B cell (primary cell): Measurements from ENCODE around the gene PPP6R2. TPM values are rescaled to one million over a fixed set of nuclear protein-coding genes. Genes with fewer than 3 reads are reported as not detected.

Experiments used
- ATAC-seq: fragments of 200-7000 bp; cut with Tn5 transposase; one replicate; pipeline ENCODE4 v1.10.0; 2021; ENCODE audit warnings: low read depth, mild to moderate bottlenecking, moderate number of reproducible peaks, moderate library complexity
- CTCF ChIA-PET: fragments of 350-600 bp; sonication (Branson Sonifier 250); formaldehyde crosslinking; loops from one replicate; lab custom pipeline; 2021; ENCODE audit warnings: antibody characterized with exemption, inconsistent platforms; lab: Charles Lee
- POLR2A ChIA-PET: fragments of 350-600 bp; sonication (Branson Sonifier 250); formaldehyde crosslinking; loops from one replicate; lab custom pipeline; 2021; ENCODE audit warnings: antibody characterized with exemption; lab: Charles Lee
- DNase-seq: peaks from one replicate; pipeline ENCODE4 v3.0.0; 2013
- H2AFZ ChIP-seq: 2 replicates; pipeline ENCODE4 v1.6.1; 2012; ENCODE audit warnings: mild to moderate bottlenecking, low read depth, low read length; ENCODE audit not compliant: insufficient read depth, poor library complexity, severe bottlenecking
- H3K27ac ChIP-seq, 2 donors: 1 replicate in 1 of 2; 2 replicates in 1 of 2; pipeline ENCODE4 v1.5.1; 2012 to 2013; ENCODE audit warnings: low read length in 2 of 2, mild to moderate bottlenecking in 2 of 2, moderate library complexity in 1 of 2
- H3K27me3 ChIP-seq, 4 experiments: fragments of 200-600 bp in 1 of 4; sonication (generic) in 1 of 4; replicated peaks in 1 of 4; 1 replicate in 2 of 4; 2 replicates in 2 of 4; pipeline versions ENCODE4 v1.6.1 to v1.7.0; 2013 to 2016; ENCODE audit warnings: low read length in 3 of 4, mild to moderate bottlenecking in 2 of 4, mixed read lengths in 1 of 4, moderate library complexity in 1 of 4; ENCODE audit not compliant: insufficient read depth in 4 of 4, control insufficient read depth in 3 of 4; ENCODE audit errors: control extremely low read depth in 1 of 4
- H3K36me3 ChIP-seq, 2 experiments: replicated peaks in 1 of 2; 1 replicate in 1 of 2; 2 replicates in 1 of 2; pipeline versions ENCODE4 v1.6.1 to v1.7.1; 2013; ENCODE audit warnings: low read length in 1 of 2; ENCODE audit not compliant: insufficient read depth in 2 of 2, control insufficient read depth in 1 of 2; ENCODE audit errors: control extremely low read depth in 1 of 2, extremely low read depth in 1 of 2
- H3K4me1 ChIP-seq, 2 donors: fragments of 200-600 bp in 1 of 2; sonication (generic) in 1 of 2; 1 replicate in 1 of 2; 2 replicates in 1 of 2; pipeline versions ENCODE4 v1.5.1 to v1.6.1; 2013 to 2017; ENCODE audit warnings: low read length in 2 of 2; ENCODE audit not compliant: control insufficient read depth in 2 of 2, insufficient read depth in 2 of 2
- H3K4me2 ChIP-seq: replicated peaks from 2 replicates; pipeline ENCODE3; 2012; ENCODE audit warnings: mild to moderate bottlenecking, low read depth, low read length; ENCODE audit not compliant: poor library complexity, severe bottlenecking
- H3K4me3 ChIP-seq, 5 experiments: fragments of 200-600 bp in 1 of 5; sonication (generic) in 1 of 5; 1 replicate in 3 of 5; 2 replicates in 2 of 5; pipeline versions ENCODE4 v1.5.1 to v1.7.0; 2011 to 2016; ENCODE audit warnings: low read length in 4 of 5, mild to moderate bottlenecking in 4 of 5, low read depth in 2 of 5, control low read depth in 1 of 5, moderate library complexity in 1 of 5; ENCODE audit not compliant: insufficient read depth in 1 of 5; ENCODE audit errors: control extremely low read depth in 1 of 5, extremely low read depth in 1 of 5
- H3K79me2 ChIP-seq: fragments of 200-600 bp; sonication (generic); one replicate; pipeline ENCODE4 v1.6.0; 2016; ENCODE audit warnings: low read length; ENCODE audit not compliant: control insufficient read depth, insufficient read depth
- H3K9ac ChIP-seq: fragments of 200-600 bp; sonication (generic); 2 replicates; pipeline ENCODE4 v1.6.1; 2017; ENCODE audit warnings: mild to moderate bottlenecking, low read length, moderate library complexity
- H3K9me3 ChIP-seq, 3 donors: one replicate each; pipeline versions ENCODE4 v1.6.1 to v1.7.1; 2013; ENCODE audit warnings: low read length in 2 of 3; ENCODE audit not compliant: control insufficient read depth in 2 of 3, insufficient read depth in 1 of 3; ENCODE audit errors: control extremely low read depth in 1 of 3
- H4K20me1 ChIP-seq: 2 replicates; pipeline ENCODE4 v1.6.0; 2012; ENCODE audit warnings: mild to moderate bottlenecking, low read length; ENCODE audit not compliant: insufficient read depth, control insufficient read depth, poor library complexity, severe bottlenecking
- H3K27ac Mint-ChIP-seq: one replicate; pipeline ENCODE4 v1.8.0; 2021; ENCODE audit warnings: mixed read lengths
- H3K27me3 Mint-ChIP-seq: one replicate; pipeline ENCODE4 v1.8.0; 2021; ENCODE audit warnings: mixed read lengths
- H3K4me1 Mint-ChIP-seq: one replicate; pipeline ENCODE4 v1.8.0; 2021; ENCODE audit warnings: mixed read lengths
- H3K4me3 Mint-ChIP-seq: one replicate; pipeline ENCODE4 v1.8.0; 2021; ENCODE audit warnings: mixed read lengths
- H3K9me3 Mint-ChIP-seq: one replicate; pipeline ENCODE4 v1.8.0; 2022; ENCODE audit warnings: mixed read lengths; ENCODE audit not compliant: insufficient read depth
- CTCF ChIP-seq: fragments of 200-600 bp; IDR thresholded peaks from one replicate; pipeline ENCODE4 v1.8.0; 2022; ENCODE audit warnings: antibody characterized with exemption, mild to moderate bottlenecking
- EZH2 ChIP-seq: IDR thresholded peaks from 2 replicates; pipeline ENCODE4 v1.6.1; 2012; ENCODE audit warnings: borderline replicate concordance, low read depth, mild to moderate bottlenecking, moderate library complexity, low read length; ENCODE audit not compliant: insufficient read depth, poor library complexity, severe bottlenecking
- WGBS: methylation state at CpG from one replicate; pipeline ENCODE4 v1.1.5; 2013; ENCODE audit warnings: missing lambda C conversion rate; ENCODE audit not compliant: insufficient coverage; 5-methylcytosine and 5-hydroxymethylcytosine counted together
- intact Hi-C: fragments of 100-400 bp; cut with micrococcal nuclease; formaldehyde crosslinking; loops from one replicate; pipeline ENCODE4 v1.10.0; 2022
- polyA plus RNA-seq: library from polyadenylated mRNA; depleted of rRNA; stranded (reverse); fragments of >200 nt; gene quantifications from 2 replicates; pipeline ENCODE4 v1.2.3, GENCODE V29; 2012
- total RNA-seq, 2 donors: library from RNA; stranded (reverse); fragments of 120-200 nt in 1 of 2; gene quantifications; 1 replicate in 1 of 2; 2 replicates in 1 of 2; pipeline versions ENCODE4 v1.2.3 to v1.2.4, GENCODE V29; 2013 to 2022

PPP6R2 gene
- total and polyA plus RNA-seq, 2 donors (not counting 1 experiment from before 2014, with no cell fraction given) = 91.4 to 98.7 TPM

- Histone ChIP-seq H3K9ac (peak overlapping the region; percentile 87), H3K4me2 (peak overlapping the region; percentile 99), H3K27ac (no peak overlapping the region), H4K20me1 (peaks cover 36% of the 10 kb centered on the region), H3K27me3 (peaks cover 0 to 2% (median 0%) of the 10 kb centered on the region in 4 experiments), H3K9me3 (no peaks in the 10 kb centered on the region), H3K4me1 (peaks cover 39 to 43% of the 10 kb centered on the region in 2 donors), H3K36me3 (peaks cover 0 to 5% of the 10 kb centered on the region in 2 experiments), H3K79me2 (peaks cover 49% of the 10 kb centered on the region), H3K4me3 (peak overlapping the region in 1 of 5 experiments; percentile 72), H2AFZ (peak overlapping the region; percentile 95)
- ATAC-seq = no peak
- peak overlapping the region; percentile 71 for H3K27ac Mint-ChIP-seq
- ChIA-PET CTCF (interaction anchor here (3.5 kb wide), 1 partner anchor 22 kb away, joined by 12 read pairs; no protein-coding TSS in a partner anchor), POLR2A (no interaction called here)
- TF ChIP-seq CTCF = no peak
- TF ChIP-seq EZH2 = no peak
- intact Hi-C loops = loop anchor here (1.0 to 10.0 kb wide), 2 partner anchors 145 to 541 kb away; no protein-coding TSS in a partner anchor
- peak overlapping the region; percentile 74 for H3K4me3 Mint-ChIP-seq
- no peak for DNase-seq
- H3K9me3 Mint-ChIP-seq = no peaks in the 10 kb centered on the region
- peaks cover 46% of the 10 kb centered on the region for H3K4me1 Mint-ChIP-seq
- WGBS = 80% methylated on average over 3 of the region's 6 CpGs
- H3K27me3 Mint-ChIP-seq = peaks cover 4% of the 10 kb centered on the region
Measured at GRCh38 chr22:50475652-50476002, 132.5 kb downstream of the PPP6R2 start.

GRCh38 chr22:50476868-50477267, 133.7 kb downstream of the PPP6R2 start:
- CTCF ChIA-PET = interaction anchor here (3.5 kb wide), 1 partner anchor 21 kb away, joined by 12 read pairs; no protein-coding TSS in a partner anchor
- Histone ChIP-seq H3K9ac (no peak overlapping the region), H4K20me1 (peaks cover 24% of the 10 kb centered on the region), H3K4me2 (no peak overlapping the region), H3K27me3 (peaks cover 0 to 5% (median 2%) of the 10 kb centered on the region in 4 experiments), H3K9me3 (peaks cover 0 to 3% (median 0%) of the 10 kb centered on the region in 3 donors), H3K79me2 (peaks cover 37% of the 10 kb centered on the region), H2AFZ (no peak overlapping the region), H3K4me3 (no peak overlapping the region), H3K4me1 (peaks cover 33 to 38% of the 10 kb centered on the region in 2 donors), H3K27ac (no peak overlapping the region), H3K36me3 (peaks cover 0 to 4% of the 10 kb centered on the region in 2 experiments)
- DNase-seq = no peak
- POLR2A ChIA-PET = interaction anchor here (0.6 kb wide), 1 partner anchor 51 kb away, joined by 3 read pairs; no protein-coding TSS in a partner anchor
- intact Hi-C loops = loop anchor here (10.0 kb wide), 1 partner anchor 542 kb away; no protein-coding TSS in a partner anchor
- H3K4me3 Mint-ChIP-seq = peak overlapping the region; percentile 54
- no peaks in the 10 kb centered on the region for H3K9me3 Mint-ChIP-seq
- H3K4me1 Mint-ChIP-seq = peaks cover 35% of the 10 kb centered on the region
- peak overlapping the region; percentile 51 for H3K27ac Mint-ChIP-seq
- 37% methylated on average over 7 of the region's 7 CpGs for WGBS
- peaks cover 4% of the 10 kb centered on the region for H3K27me3 Mint-ChIP-seq
- TF ChIP-seq EZH2 = no peak
- TF ChIP-seq CTCF = no peak
- ATAC-seq = no peak
